Measurements from ENCODE around the gene IL17C.

DNA sequence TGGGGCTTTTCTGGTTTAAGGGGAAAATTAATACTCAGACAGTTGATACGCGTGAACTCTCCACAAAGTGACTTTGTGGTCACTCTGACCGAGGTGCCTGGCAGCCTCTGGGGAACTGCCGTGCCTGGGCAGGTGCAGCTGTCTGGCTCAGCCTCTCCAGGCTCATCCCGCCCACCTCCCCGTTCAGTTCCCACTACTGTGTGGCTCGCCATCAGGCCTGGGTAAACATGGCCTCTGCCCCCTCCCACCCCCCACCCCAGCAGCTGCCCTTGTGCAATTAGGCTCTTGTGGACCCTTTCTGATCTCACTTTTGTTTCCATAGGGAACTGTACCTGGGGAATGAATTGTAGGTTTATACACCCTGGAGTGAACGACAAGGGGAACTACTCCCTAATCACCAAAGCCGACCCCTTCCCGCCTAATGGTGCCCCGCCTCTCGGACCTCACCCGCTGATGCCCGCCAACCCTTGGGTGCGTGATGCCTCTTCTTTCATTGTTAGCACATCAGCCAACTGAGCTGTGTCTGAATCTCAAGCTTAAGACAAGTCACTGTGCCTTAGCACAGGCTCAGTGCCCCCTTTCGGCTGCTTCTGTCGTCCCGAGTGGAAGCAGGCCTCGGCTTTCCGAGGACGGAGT lies 40.4 kb upstream of the IL17C start:
- TF ChIP-seq POLR2A (IDR thresholded peaks at IDR 0.05) (no peak), POLR2AphosphoS5 (IDR thresholded peaks at IDR 0.05) (no peak)
- TF ChIP-seq, protein P1, sequence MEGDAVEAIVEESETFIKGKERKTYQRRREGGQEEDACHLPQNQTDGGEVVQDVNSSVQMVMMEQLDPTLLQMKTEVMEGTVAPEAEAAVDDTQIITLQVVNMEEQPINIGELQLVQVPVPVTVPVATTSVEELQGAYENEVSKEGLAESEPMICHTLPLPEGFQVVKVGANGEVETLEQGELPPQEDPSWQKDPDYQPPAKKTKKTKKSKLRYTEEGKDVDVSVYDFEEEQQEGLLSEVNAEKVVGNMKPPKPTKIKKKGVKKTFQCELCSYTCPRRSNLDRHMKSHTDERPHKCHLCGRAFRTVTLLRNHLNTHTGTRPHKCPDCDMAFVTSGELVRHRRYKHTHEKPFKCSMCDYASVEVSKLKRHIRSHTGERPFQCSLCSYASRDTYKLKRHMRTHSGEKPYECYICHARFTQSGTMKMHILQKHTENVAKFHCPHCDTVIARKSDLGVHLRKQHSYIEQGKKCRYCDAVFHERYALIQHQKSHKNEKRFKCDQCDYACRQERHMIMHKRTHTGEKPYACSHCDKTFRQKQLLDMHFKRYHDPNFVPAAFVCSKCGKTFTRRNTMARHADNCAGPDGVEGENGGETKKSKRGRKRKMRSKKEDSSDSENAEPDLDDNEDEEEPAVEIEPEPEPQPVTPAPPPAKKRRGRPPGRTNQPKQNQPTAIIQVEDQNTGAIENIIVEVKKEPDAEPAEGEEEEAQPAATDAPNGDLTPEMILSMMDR (IDR thresholded peaks at IDR 0.05): no peak
